DMS53 (cell line): Measurements from ENCODE around the gene POLR1B.
"Not testable (repeated sequence)": the region's sequence is repeated elsewhere in the genome, so short reads cannot be mapped to it uniquely, and the experiment has no call there.

ENCODE experiments used
- DNase-seq: peaks from one replicate; lab custom pipeline; 2025; lab: John Stamatoyannopoulos, UW

POLR1B gene, protein sequence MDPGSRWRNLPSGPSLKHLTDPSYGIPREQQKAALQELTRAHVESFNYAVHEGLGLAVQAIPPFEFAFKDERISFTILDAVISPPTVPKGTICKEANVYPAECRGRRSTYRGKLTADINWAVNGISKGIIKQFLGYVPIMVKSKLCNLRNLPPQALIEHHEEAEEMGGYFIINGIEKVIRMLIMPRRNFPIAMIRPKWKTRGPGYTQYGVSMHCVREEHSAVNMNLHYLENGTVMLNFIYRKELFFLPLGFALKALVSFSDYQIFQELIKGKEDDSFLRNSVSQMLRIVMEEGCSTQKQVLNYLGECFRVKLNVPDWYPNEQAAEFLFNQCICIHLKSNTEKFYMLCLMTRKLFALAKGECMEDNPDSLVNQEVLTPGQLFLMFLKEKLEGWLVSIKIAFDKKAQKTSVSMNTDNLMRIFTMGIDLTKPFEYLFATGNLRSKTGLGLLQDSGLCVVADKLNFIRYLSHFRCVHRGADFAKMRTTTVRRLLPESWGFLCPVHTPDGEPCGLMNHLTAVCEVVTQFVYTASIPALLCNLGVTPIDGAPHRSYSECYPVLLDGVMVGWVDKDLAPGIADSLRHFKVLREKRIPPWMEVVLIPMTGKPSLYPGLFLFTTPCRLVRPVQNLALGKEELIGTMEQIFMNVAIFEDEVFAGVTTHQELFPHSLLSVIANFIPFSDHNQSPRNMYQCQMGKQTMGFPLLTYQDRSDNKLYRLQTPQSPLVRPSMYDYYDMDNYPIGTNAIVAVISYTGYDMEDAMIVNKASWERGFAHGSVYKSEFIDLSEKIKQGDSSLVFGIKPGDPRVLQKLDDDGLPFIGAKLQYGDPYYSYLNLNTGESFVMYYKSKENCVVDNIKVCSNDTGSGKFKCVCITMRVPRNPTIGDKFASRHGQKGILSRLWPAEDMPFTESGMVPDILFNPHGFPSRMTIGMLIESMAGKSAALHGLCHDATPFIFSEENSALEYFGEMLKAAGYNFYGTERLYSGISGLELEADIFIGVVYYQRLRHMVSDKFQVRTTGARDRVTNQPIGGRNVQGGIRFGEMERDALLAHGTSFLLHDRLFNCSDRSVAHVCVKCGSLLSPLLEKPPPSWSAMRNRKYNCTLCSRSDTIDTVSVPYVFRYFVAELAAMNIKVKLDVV

GRCh38 chr2:112542123-112542983, at the start of gene POLR1B:
Gene POLR1B, plus strand, starts transcription at chr2:112542465. Its CDS starts 30 bp downstream, at chr2:112542495.
- peak; percentile 97 for DNase-seq

- no peak for DNase-seq
Measured at GRCh38 chr2:112493048-112493447, 49.2 kb upstream of the POLR1B start.

DNA sequence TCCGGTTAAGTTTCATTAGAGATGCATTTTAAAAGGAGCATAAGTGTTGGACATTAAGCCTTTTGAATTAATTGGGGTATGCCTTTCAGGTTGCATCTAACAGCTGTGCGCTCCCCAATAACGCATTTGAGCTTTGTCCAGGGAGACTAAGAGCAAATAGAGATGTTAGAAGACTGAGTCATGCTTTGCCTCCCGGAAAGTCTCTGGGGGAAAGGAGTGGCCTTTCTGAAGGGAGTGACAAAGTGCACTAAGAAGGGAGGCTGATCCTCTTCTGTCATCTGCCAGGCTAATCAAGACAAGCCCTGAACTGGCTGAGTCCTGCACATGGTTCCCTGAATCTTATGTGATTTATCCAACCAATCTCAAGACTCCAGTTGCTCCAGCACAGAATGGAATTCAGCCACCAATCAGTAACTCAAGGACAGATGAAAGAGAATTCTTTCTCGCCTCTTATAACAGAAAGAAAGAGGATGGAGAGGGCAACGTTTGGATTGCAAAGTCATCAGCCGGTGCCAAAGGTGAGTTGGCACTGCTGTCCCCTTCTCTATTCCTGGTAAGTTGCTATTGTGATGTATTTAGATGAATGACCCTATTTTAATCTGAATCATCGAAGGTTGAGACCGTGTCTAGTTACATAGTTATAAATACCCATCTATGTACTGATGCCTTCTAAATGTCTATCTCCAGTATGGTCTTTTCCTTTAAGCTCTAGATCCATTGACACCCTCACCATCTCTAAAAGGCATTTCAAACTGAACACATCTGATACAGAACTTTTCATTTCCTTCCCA, 48.2 kb upstream of the POLR1B start:
- peak; percentile 26 for DNase-seq

GRCh38 chr2:112494828-112495227, 47.4 kb upstream of the POLR1B start:
- no peak for DNase-seq

- DNase-seq = not testable (repeated sequence)
Measured at GRCh38 chr2:112495878-112496277, 46.4 kb upstream of the POLR1B start.

- DNase-seq = peak; percentile 77
Measured at GRCh38 chr2:112500850-112501484, 41.3 kb upstream of the POLR1B start.

DNA sequence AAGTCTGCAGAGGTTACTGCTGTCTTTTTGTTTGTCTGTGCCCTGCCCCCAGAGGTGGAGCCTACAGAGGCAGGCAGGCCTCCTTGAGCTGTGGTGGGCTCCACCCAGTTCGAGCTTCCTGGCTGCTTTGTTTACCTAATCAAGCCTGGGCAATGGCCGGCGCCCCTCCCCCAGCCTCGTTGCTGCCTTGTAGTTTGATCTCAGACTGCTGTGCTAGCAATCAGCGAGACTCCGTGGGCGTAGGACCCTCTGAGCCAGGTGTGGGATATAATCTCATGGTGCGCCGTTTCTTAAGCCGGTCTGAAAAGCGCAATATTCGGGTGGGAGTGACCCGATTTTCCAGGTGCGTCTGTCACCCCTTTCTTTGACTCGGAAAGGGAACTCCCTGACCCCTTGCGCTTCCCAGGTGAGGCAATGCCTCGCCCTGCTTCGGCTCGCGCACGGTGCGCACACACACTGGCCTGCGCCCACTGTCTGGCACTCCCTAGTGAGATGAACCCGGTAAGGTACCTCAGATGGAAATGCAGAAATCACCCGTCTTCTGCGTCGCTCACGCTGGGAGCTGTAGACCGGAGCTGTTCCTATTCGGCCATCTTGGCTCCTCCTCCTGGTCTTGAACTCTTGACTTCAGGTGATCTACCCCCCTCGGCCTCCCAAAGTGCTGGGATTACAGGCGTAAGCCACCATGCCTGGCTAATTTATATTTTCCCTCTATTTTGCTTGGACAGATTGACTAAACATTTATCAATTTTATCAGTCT, 32.8 kb upstream of the POLR1B start:
- not testable (repeated sequence) for DNase-seq

- DNase-seq = no peak
Measured at GRCh38 chr2:112516801-112517200, 25.5 kb upstream of the POLR1B start.

GRCh38 chr2:112518807-112519206, 23.5 kb upstream of the POLR1B start:
- no peak for DNase-seq

DNA sequence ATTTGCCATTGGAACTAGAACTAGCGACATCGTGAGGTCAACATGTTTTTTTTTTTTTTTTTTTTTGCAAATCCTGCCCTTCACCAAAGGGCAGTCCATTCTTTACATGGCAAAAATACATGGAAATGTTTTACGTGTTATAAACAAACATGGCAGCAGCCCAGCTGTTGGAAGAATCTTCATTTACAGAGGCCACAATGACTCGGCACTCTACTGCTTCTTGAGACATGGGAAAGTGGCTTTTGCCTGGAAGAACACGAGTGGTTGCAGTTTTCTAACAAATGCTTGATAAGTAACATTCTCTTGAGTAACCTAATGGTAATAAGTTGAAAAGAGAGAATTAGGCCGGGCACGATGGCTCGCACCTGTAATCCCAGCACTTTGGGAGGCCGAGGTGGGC, 22.8 kb upstream of the POLR1B start:
- DNase-seq = no peak

GRCh38 chr2:112520234-112520783, 22.0 kb upstream of the POLR1B start:
- DNase-seq = no peak

DNA sequence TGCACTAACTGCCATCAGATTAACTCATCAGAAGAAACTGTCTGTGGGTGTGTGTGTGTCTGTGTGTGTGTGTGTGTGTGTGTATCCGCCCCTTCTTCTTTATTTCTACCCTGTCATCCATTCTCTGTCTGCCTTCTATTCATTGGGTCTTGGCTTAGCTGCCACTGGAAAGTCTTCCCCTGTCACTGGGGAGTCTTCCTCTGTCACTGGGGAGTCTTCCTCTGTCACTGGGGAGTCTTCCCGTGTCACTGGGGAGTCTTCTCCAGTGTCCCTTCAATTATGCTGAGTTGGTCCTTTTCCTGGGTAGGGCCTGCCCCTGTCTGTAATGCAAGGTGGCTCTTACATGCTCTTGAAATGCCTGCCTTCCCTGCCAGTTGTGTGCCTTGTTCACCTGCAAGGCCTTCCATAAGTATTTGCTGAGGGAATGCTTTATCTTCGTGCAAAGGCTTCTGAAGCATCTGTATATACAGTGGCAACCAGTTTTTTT, 18.9 kb upstream of the POLR1B start:
- DNase-seq = no peak

DNA sequence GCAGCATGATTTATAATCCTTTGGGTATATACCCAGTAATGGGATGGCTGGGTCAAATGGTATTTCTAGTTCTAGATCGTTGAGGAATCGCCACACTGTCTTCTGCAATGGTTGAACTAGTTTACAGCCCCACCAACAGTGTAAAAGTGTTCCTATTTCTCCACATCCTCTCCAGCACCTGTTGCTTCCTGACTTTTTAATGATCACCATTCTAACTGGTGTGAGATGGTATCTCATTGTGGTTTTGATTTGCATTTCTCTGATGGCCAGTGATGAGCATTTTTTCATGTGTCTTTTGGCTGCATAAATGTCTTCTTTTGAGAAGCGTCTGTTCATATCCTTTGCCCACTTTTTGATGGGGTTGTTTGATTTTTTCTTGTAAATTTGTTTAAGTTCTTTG, 18.0 kb upstream of the POLR1B start:
- DNase-seq = not testable (repeated sequence)

DNA sequence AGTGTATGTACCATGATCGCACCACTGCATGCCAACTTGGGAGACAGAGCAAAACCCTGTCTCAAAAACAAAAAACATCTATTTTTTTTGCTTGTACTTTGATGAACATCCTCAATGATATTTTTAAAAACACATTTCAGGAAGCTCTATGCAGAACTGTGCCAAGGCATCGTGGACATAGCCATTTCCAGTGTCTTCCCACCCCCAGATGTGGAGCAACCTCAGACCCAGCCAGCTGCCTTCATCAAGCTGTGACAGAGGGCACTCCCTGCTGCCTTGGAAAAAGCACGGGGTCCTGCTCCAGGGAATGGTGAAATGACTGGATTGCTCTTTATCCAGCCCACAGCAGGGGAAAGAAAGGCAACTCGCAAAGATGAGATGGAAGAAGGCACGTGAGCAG, 13.7 kb upstream of the POLR1B start:
- DNase-seq = no peak

- DNase-seq = no peak
Measured at GRCh38 chr2:112529757-112530156, 12.5 kb upstream of the POLR1B start.

GRCh38 chr2:112530728-112531127, 11.5 kb upstream of the POLR1B start:
- no peak for DNase-seq

DNA sequence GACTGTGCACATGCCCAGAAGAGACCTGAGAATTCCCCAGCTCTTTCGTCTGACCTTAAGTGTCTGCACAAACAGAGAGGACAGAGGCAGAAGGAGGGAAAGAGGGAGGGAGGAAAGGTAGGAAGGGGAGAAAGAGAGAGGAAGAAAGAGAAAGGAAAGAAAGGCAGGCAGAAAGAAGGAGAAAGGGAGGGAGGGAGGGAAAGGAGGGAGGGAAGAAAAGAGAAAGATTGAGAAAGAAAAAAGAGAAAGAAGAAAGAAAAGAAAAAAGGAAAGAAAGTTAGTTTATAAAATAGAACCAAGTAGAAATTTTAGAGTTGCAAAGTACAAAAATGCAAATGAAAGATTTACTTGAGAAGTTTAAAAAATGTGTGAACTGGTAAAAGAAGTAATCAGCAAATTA, 7.4 kb upstream of the POLR1B start:
- DNase-seq = no peak

GRCh38 chr2:112536665-112537064, 5.6 kb upstream of the POLR1B start:
- DNase-seq = not testable (repeated sequence)

DNA sequence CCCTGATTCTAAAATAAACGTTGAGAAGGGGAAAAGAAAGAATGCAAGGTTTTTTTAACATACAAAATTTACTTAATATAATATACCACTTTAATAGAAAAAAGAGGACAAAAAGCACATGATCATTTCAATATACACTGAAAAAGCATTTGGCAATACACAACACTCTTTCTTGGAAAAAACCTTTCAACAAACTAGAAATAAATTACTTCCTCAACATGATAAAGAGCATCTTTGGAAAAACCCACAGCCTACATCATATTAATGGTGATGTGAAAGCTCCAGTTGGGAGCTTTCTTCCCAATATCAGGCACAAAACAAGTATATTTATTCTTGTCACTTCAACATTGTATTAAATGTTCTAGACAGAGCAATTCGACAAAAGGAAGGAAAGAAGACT, 3.0 kb upstream of the POLR1B start:
- DNase-seq = no peak
